GM19452 (cell line): Measurements from ENCODE around the gene CPZ.

Experiments
- ATAC-seq: cut with Tn5 transposase; IDR thresholded peaks from one replicate; pipeline ENCODE4 v1.9.1; 2021; ENCODE audit not compliant: unreplicated experiment

Gene CPZ

DNA sequence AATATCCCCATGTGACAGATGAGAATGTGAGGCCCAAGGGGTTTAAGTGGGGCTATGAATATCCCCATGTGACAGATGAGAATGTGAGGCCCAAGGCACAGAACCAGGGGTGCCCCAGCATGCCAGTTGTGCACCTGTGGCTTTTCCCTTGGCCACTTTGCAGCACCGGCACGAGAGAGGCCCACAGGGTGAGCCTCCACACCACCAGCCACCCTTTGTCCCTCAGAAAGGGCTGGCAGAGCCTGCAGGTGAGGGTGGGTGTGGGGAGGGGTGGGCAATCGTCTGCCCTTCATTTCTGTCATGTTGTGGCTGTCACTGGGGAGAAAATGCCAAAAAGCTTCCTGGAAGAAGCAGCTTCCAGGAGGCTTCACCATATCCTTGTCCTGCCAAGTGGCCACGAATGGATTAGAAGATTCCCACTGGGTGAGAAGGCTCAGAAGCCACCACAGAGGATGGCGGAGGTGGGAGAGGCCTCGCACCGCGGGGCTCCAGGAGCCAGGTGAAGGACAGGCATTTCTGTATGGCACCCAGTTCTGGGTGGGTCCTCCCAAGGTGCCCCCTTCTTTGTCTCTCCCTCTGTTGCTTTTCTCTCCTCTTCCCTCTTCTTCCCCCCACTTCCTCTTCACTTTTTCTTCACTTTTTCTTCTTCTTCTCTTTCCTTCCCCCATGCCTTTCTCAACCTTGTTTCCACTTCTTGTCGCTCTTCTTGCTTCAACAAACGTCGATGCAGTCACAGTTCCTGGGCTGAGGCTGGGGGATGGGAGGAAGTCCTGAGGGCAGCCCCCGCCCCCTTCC lies 12.8 kb upstream of the CPZ start:
- ATAC-seq: no peak

- no peak for ATAC-seq
Observed at GRCh38 chr4:8580321-8581093, 12.1 kb upstream of the CPZ start, which contains the start of gene GPR78. GPR78 (plus strand) TSS chr4:8580392; CDS start chr4:8580983, 591 bp downstream.

DNA sequence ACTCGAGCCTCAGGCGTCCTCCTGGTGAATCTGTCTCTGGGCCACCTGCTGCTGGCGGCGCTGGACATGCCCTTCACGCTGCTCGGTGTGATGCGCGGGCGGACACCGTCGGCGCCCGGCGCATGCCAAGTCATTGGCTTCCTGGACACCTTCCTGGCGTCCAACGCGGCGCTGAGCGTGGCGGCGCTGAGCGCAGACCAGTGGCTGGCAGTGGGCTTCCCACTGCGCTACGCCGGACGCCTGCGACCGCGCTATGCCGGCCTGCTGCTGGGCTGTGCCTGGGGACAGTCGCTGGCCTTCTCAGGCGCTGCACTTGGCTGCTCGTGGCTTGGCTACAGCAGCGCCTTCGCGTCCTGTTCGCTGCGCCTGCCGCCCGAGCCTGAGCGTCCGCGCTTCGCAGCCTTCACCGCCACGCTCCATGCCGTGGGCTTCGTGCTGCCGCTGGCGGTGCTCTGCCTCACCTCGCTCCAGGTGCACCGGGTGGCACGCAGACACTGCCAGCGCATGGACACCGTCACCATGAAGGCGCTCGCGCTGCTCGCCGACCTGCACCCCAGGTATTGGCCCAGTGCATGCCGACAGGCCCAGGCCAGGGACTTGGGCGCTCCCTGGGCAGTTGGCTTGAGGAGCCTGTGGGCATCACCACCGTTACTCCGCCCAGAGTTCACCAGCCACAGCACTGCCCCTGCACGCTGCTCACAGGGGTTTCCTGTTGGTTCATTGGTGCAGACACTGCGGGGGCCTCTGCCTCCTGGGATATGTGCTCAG lies 11.3 kb upstream of the CPZ start:
- no peak for ATAC-seq

DNA sequence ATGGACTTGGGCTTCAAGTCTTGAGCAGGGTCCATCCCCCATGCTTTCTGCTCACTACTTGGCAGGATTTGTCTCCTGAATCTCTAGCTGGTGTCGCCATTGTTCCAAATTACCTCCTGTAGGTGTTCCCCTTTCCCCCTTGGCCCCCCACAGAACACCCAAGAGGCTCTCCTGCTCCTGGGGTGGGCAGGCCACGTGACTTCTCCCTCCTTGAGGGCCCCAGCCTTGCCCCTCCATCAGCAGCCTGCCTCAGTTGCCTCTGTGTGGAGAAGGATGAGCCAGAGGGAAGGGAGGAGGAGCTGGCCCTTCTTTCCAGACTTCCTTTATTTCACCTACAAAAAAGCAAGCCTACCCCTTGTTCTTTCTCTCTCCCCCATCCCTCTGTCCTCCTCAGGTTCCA lies 10.5 kb upstream of the CPZ start:
- ATAC-seq: no peak

DNA sequence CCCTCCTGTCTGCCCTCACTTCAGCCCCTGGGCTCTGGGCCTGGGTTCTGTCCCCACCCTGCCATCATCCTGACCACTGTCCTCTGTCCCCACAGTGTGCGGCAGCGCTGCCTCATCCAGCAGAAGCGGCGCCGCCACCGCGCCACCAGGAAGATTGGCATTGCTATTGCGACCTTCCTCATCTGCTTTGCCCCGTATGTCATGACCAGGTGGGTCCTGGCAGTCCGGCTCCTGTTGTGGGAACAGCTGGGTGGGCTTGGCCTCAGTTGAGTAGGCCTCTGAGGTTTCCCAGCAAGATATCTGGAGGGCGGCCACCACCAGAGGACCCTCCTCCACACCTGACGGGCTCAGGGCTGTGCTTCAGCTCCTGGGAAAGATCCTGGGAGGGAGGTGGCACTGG lies 10.1 kb upstream of the CPZ start:
- no peak for ATAC-seq

- ATAC-seq: no peak
Observed at GRCh38 chr4:8582941-8583654, 9.5 kb upstream of the CPZ start.

GRCh38 chr4:8583655-8584025 lies 8.9 kb upstream of the CPZ start:
- no peak for ATAC-seq

DNA sequence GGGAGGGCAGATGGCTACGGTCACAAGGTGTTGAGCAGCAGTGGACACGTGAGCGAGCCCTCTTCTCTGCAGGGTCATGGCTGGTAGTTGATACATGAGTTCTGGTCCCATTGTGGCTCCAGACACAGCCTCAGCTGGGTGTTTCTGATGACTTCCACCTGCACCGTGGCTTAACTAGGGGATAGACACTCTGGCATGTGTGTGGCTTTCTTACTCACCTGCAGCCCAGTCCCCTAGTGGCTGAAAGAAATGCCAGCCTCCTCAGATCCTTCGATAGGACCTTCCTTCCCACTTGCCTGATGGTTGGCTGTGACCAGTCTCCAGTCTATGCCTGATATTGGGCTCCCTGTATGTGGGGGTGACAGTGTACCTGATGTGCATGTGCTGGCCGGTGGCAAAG lies 7.4 kb upstream of the CPZ start:
- ATAC-seq: no peak

DNA sequence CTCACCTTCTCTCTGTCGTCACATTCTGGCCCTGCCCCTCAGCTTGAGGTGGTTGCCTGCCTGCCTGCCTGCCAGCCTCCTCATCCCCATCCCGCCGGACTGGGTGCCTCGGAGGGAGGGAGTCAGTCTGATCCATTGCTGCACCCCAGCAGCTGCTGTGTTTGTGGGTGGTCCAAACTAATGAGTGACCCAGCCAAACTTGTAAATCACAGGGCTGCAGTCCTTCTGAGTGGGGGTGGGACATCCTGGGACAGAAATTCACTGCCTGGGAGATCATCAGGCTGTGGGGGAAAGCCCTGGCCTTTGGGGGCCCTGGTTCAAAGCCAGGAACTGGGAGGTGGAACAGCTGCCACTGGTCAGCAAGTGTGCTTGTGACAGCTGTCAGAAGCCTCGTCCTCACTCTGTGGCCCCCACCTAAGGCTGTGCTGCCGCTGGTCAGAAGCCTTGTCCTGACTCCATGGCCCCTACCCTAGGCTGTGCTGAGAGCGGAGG lies 6.8 kb upstream of the CPZ start:
- no peak for ATAC-seq

- no peak for ATAC-seq
Observed at GRCh38 chr4:8586246-8586645, 6.3 kb upstream of the CPZ start.

- ATAC-seq: no peak
Observed at GRCh38 chr4:8586671-8587468, 5.7 kb upstream of the CPZ start.

GRCh38 chr4:8587469-8588195 lies 4.9 kb upstream of the CPZ start:
- no peak for ATAC-seq

DNA sequence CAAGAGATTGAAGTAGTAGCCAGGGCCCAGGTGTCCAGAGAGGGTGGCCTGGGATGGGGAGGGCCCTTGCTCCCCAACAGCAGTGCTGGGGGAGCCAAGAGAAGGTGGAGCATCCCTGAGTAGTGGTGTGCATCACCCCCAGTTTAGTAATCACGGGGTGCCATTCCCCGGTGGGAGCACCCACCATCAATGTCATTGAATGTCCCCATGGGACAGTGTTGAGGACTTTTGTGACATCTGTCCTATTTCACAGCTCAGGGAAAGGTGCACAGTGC lies 4.4 kb upstream of the CPZ start:
- ATAC-seq: no peak

DNA sequence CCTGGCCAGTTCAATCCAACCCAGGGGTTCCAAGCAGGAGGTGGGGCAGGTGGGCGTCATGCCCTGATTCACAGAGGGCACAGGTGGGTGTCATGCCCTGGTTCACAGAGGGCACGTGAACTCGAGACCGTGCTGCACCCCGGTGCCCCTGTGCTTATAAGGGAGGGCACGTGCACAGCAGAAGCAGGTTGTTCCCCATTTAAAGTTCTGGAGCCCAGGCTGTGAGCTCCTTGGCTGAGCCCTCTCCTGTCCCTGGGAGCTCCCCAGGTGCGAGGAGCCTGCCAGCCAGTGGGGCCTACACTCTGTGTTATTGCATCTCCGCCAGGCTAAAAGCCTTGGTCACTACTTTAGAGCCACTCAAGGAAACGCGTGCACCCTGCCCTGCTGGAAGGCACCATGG lies 3.2 kb upstream of the CPZ start:
- no peak for ATAC-seq

DNA sequence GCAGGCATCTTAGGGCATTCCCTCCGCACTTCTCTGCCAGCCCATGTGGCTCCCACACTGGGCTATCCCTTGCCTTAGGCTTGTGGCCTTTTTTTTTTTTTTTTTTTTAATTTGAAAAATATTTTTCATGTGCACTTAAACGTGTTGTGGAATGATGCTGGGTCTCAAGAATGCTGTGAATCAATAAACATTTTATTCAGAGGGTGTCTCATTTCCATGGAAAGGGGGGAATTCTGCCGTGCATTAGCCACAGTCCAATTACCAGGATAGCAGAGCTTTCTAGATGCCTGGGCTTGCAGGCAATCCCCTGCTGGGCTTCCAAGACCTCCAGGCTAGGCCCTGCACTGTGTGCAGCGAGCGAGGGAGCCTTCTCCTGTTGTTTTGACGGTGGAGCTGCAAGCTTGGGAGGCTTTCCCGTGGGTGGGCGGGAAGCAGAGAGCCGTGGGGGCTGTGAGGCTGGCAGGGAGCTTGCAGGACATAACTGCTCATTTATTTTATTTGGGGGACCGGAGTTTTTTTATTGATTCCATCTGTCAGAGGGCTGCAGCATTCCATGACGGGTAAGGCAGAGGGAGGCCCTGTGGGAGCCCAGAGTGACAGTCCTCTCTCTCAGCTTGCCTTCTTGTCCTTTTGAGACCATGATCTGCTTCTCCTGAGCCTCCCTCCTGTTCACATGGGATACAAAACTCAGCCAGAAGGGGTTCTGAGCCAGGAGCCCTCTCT lies 2.6 kb upstream of the CPZ start:
- no peak for ATAC-seq

GRCh38 chr4:8590546-8590880 lies 2.1 kb upstream of the CPZ start:
- ATAC-seq: no peak

GRCh38 chr4:8591114-8591513 lies 1.5 kb upstream of the CPZ start:
- no peak for ATAC-seq

GRCh38 chr4:8591626-8592365 lies 769 bp upstream of the CPZ start:
- ATAC-seq: no peak
